Nucleus accumbens (tissue), 56 donors: ENCODE results near the gene KIF1C.

Source experiments
- DNase-seq, 56 donors: peaks; one replicate each; lab custom pipeline; 2025; lab: John Stamatoyannopoulos, UW

Gene KIF1C

DNA sequence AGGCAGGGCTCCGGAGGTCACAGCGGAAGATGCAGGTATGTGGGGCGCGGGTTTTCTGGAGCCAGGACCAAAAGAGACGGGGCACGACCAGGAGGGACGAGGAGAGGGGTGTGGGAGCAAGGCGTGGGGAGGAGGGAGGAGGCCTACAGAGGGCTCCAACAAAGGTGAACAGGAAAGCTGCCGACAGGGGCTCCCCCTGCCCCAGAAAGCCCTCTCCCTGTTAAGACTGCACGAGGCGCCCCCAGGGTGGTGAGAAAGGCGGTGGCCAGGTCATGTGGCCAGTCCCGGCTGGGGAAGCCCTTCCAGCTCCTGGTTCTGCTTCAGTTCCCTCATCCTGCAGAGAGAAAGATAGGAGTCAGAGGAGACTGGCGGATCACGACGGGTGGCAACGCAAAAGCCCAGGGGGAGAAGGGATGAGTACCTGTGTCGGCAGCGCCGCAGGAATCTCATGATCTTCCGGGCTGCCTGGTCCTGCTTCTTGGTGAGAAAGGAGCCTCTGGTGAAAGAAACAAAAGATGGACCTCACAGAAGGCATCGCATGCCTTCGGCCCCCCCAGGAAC is 29.2 kb upstream of the KIF1C start:
- DNase-seq = peak in 9 of 56 donors; percentile 15 to 48 (median 39)

DNA sequence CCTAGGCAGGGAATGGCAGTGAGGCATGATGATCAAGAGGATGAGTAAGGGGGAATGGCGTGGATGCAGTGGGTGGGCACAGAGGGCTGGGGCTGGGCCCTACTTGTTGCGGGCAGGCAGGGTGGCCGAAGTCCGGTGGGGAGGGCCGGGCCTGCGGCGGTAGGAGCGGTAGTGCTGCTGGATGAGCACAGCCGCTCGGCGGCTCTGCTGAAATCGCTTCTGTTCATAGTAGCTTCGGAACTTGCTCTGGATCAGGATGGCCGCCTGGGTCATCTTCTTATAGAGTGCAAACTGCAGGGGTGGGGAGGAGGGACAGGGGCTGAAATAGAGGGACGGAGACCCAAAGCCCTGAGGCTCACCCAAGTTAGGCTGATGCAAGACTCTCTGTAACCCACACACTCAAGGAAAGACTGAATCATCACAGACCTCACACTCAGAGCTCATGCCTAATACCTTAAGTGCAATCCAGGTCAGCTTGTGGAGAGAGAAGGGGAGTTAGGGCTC is 28.7 kb upstream of the KIF1C start:
- DNase-seq = peak in 3 of 56 donors; percentile 15 to 37 (median 17)

DNA sequence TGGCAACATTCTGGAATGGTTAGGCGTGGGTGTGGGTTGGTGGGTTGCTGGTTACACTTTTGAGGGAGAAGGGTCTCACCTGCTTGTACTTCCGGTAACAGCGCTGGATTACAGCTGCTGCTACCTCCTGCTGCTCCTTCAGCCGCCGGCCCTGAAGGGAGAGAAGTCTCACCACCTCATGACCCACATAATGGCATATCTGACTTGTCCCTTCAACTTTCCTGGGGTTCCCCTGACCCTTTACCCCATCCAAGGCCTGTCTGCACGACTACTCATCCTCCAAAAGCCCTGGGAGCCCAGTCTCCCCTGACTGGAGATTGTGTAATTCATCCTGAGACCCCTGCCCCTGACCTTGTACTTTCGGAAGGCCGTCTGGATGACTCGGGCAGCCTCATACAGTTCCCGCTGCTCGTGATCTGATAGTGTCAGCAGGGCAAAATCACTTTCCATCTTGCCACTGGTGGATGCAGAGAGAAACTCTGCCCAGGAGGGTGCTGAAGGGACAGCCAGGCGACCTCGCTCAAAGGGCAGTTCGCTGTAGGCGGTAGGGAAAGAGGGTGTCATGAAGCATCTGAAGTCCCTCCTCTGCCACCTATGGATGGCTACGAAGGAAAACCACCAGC is 28.1 kb upstream of the KIF1C start:
- no peak for DNase-seq

DNA sequence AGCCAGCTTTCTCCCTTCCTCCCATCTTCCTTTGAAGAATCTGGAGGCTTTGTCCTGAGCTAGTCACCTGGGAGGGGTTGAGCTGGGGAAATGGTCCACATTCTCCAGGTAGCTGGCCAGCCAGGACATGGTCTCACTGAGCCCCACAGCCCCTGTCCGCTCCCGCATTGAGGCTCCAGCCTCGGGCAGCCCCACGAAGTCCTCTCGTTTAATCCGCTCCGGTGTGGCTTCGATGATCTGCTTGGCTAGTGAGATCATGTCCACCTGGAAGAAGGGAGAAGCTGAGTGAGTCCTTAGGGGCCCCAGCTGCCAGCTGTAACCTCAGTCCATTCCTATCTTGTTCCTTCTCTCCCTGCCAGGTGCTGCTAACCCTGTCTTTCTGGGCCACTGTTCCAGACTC is 27.5 kb upstream of the KIF1C start:
- no peak for DNase-seq

DNA sequence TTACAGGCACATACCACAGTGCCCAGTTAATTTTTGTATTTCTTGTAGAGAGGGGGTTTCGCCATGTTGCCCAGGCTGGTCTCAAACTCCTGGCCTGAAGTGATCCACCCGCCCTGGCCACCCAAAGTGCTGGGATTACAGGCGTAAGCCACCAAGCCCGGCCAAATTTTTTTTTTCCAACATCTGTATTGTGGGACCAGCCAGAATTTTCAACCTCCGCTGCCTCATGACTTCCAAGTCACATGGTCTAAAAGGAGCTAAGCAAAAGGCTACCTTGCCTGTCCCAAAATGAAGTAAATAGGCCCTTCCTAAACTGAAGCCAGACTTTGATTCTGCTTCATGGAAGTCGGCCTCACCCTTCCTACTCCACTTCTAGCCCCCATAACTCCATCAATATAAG is 25.9 kb upstream of the KIF1C start:
- DNase-seq = no peak

DNA sequence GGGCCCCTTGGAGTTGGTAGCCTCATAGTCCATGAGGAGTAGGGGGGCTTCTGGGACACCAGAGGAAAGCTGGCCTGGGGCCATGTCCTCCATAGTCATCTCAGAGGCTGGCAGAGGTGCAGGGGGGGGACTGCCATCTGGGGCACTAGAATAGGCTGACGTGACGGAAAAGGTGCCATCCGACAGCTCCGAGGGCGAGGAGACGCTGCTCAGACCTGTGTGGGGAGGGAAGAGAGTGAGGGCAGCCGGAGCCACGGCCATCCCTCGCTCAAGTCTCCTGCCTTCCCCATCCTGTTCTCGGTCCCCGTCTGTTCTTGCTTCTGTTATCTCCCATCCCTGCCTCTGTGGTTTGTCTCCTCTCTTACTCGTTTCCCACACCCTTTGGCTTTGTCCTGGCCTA is 25.4 kb upstream of the KIF1C start:
- DNase-seq = no peak

DNA sequence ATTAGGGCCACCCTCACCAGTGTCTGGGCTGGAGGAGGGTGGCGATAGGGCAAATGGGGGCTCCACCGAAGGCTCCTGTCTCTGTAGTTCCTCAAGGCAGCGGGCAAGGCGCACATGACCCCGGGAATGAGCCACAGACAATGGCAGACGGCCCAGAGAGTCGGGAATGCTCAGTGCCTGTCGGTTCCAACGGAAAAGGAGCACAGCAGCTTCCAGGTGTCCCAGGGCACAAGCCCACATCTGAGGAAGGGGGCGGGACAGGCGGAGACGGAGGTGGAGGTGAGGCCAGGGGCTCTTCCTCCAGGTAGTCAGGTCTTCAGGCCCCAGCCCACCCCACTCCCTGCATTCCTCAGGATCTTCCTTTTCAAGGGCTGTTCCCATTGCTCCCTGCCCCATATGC is 25.0 kb upstream of the KIF1C start:
- no peak for DNase-seq

DNA sequence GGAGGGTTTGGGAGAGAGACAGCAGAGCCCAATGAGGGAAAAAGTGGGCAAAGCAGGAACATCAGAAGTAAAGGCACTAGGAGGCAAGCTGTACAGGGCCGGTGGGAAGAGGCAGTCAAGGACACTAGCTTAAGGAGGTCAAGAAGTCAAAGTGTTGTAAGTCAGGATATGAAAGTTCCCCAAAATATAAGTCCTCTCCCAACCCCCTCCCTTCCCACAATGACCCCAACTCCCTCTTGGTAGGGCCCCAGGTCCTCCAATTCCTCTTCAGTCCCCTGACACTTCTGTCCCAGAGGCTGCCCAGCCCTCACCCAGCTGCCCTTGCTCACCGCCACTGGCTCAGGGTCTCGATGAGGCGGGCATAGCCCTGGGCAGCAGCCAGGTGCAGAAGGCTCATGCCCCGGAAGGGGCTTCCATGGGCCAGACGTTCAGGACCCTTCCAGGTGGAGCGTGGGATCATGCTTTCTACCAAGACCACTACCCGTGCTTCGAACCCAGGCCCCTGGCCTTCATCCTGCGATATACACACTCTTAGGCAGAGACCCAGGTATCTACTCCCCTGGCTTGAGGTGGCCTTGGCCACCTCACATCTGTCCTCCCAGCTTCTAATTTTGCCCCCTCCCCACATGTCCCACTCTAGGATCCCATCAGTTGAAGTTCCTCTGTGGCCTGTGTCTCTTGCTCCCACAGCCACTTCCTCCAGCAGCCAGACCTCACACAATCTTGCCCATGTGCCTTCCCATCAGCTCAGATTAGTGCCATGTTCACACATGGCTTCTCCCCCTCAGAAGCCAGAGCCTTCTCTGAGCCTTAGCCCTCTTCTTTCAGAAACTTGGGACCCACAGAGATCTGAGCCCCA is 24.3 kb upstream of the KIF1C start:
- DNase-seq = no peak

DNA sequence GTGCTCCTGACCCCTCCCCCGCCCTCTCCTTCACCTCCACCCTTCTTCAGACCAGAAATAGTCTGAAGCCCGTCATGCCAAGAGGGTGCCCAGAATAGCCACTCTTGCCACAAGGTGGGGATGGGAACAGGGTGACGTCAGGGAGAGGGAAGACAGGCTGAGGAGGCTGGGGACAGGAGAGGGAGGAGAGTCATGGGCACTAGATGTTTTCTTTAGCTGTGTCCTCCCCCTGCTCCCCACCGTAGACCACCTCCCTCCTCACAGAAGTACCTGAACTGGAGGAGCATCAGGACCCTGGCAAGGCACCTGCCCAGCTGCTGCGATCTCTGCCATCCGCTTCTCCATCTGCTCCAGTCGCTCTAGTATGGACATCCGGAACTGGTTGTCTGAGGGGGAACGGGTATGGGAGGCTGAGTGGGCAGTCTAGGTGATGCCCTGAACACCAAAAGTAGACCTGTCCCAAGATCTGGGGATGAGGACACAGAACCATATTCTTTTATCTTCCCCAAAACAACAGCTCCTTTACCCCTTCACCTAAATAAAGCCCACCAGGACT is 23.6 kb upstream of the KIF1C start:
- no peak for DNase-seq

DNA sequence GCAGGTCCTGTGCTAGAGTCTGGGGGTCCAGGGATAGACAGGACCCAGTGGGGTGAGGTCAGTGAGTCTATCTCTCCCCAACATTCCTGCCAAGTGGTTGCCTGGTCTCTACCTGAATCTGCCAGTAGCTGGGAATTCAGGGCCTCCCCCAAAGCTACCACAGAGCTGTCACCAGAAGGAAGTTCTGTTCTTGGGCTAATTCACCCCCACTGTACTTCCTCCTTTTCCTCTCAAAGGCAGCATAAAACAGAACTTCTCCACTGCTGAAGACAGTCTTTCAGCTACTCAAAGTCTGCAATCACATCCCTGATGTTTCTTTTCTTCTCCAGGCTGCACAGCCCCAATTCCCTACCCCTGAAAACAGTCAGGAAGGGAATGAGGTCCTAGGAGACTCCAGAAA is 19.0 kb upstream of the KIF1C start:
- DNase-seq = no peak

DNA sequence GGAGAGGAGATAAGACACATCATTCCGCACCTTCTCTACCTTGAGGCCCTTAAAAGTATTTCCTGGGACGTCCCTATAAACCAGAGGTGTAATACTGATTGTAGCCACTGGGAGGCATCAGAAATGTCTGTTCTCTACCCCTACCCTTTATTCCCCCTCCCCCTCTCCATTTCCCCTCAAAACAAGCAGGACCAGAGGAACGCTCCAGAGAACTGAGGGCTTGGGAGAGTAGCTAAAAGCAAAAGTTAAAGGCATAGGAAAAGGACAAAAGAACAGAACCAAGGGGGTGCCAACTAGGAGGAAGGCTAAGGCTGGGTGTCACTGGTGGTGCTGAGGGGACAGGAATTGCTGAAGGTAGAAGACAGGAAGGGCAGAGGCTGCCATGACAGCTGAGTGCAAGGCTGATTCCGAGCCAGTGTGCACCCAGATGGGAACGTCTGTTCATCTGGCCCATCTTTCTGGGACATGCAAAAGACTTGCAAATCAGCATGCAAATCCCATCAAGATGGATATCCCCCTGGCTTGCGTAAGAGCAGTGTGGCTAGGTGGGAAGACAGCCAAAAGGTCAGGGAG is 17.0 kb upstream of the KIF1C start:
- peak in 6 of 56 donors; percentile 5 to 22 (median 13) for DNase-seq

DNA sequence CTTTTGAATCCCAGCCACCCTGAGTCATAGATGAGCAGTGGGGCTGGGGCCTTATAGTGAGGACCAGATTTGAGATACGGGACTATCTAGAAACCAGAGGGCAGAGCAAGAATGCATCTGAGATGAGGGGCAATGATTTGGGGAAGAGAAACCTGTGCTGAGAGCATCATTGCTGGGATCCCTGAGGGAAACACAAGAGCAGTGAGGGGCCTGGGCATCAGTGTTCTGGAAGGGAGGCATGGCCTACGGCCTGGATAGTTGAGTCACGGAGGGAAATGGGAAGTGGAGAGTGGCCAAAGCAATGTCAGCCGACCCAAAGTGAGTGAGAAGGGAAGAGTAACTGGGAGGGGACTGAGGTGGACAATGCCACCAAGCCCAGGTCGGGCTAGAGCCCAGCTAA is 15.4 kb upstream of the KIF1C start:
- no peak for DNase-seq

DNA sequence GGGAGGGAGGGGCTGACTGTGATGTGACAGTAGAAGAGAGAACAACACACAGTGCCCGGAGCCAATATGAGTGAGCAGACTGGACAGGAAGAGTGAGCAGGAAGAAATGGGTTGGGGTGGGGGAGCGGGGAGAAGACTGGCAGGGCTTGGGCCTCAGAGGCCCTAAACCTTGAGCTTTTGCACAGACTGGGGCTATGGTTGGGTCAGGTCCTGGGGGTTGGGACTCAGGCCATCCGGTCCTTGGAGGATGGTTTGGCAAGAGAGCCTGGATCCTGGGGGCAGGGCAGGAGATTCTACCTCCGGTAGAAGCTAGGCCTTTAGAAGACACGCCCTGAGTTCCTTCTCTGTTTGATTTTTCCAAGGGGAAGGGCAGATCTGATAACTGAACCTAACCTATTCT is 11.3 kb upstream of the KIF1C start:
- peak in 3 of 56 donors; percentile 7 to 19 (median 10) for DNase-seq

DNA sequence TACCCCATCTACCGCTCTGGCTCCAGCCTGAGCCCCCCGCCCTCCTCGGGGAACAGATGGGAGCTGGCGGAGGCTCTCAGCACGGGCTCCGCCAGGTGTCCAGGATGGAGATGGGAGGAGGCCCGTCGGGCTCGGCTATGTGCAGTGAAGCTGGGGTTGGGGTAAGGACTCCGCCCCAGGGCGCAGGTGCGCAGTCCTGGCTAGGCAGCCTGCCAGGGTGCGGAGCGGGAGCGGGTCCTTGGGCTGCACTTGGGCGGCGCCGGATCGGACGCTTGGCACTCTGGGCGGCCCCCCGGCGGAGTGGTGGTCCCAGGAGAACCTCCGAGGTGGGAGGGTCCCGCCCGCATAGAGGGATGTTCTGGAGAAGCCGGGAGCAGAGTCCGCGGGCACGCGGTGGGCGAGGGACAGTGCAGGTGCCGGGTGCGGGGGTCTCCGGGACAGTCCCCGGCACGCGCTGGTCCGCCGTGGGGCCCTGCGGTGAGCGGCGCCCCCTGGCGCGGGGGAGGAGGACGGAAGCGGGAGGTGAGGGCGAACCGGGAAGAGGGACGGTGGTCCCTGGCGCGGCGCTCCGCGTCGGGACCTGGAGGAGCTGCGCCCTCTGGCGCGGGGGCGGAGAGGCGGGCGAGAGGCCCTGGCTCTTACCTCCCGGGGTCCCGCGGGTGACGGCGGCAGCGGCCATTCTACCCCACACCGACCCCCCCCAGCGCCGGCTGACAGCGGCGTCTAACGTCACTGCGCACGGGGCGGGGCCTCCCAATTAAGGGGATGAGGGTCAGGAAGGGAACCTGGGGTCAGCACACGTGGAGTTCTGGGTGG is 10.6 kb upstream of the KIF1C start, which contains the start of gene CAMTA2:
CAMTA2 (minus strand) TSS at position 725 of the 816 bp plus-strand sequence. CDS start 1,453 bp downstream, outside the sequence.
- DNase-seq = peak; percentile 20 to 93 (median 79)

DNA sequence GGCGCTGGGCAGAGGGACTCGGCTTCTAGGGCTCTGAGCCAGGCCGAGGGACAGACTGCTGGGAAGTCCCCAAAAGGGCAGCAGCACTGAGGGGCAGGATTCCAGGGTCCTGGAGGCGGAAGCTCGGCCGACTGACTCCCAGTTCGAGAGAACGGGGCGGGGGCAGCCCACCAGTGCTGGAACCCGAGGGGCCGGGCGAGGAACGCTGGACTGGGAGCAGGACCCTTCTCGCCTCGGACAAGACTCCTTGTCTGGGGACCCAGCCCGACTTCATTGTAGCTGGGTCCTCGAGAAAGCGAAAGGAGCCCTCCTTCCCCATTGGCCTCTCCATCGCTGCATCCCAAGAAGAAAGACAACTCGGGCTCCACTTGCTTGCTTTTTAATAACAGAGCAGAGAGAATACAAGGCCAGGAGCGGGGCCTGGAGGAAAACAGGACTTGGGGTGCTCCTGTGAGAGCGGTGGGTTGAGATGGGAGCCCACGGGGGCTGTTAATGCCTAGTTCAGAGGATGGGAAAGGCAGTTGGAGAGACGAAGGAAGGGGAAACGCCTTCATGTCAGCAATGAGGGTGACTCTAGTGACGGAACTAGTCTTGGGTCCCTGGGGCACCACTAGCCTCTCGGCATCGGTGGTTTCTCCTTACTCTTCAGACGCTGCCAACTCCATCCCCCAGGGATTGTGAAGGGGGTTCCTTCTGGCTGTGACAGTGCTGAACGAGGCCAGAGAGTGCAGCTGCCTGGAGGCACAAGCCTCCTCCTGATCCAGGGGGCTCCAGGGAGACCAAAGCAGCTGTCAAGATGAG is 9.8 kb upstream of the KIF1C start:
- peak in 4 of 56 donors; percentile 27 to 77 (median 66) for DNase-seq

DNA sequence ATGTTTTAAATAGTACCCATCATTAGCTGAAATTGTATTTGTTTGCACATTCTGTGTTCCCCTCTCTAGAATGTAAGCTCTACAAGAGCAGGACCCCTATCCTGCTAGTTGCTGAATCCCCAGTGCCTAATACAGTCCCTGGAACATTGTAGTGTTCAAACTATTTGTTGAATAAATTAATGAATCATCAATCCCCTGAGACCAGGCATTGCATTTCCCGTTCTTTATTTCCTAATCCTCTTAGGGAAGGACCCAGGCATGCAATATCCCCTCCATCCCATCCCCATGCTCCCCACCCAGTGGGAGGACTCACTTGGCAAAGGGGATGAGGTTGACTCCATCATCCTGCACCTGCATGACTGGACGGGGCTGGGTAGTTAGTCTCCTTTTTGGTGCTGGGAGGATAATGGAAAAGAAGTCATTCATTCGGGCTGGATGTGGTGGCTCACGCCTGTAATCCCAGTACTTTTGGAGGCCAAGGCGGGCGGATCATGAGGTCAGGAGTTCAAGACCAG is 3.6 kb upstream of the KIF1C start:
- DNase-seq = no peak

DNA sequence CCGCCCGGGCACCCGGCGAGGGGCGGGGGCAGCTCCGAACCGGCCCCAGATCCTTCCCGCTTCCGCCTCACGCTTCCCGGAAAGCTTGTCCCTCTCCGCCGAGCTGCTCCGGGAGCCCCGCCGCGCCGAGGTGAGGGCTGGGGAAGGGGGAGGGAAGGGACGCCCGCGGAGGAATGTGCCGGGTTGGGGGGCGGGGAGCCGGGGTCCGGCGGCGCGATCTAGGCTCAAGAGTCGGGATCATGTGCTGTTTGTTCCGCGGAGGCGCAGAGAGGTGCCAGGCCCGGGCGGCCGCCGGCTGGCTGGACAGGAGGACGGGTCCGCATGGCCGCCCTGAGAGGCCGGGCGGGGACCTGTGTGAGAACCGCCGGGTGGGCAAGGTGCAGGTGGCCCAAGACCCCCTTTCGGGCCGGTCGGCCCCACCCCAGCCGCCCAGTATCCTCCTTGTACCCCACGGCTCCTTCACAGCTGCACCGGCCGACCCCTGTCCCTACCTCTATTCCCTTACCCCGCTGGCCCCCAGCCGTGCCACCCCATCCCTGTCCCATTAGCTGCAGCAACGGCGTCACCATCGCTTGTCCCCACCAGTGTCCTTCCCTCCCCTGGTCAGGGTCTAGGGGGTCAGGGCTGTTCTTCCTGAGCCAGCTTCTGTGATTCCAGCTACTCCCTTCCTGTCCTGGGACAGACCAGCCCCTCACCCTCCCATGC is 429 bp downstream of the KIF1C start:
- peak in 17 of 56 donors; percentile 13 to 83 (median 51) for DNase-seq
